Esophagus (tissue), 2 donors: ENCODE measurements around the gene PILRA. TPM values are rescaled to one million over a fixed set of nuclear protein-coding genes. Genes with fewer than 3 reads are reported as not detected.
"Not testable (repeated sequence)": the region's sequence is repeated elsewhere in the genome, so short reads cannot be mapped to it uniquely, and the experiment has no call there.

Experiments
- H3K27ac ChIP-seq, 2 donors: one replicate each; pipeline ENCODE4 v1.5.1; 2013; ENCODE audit warnings: low read depth in 2 of 2, mild to moderate bottlenecking in 2 of 2, inconsistent platforms in 1 of 2, low read length in 1 of 2, moderate library complexity in 1 of 2
- H3K27me3 ChIP-seq, 2 donors: one replicate each; pipeline ENCODE4 v1.6.1; 2013; ENCODE audit warnings: low read length in 2 of 2, control low read depth in 1 of 2, mild to moderate bottlenecking in 1 of 2; ENCODE audit not compliant: insufficient read depth in 2 of 2, control insufficient read depth in 1 of 2
- H3K36me3 ChIP-seq, 2 donors: one replicate each; pipeline ENCODE4 v1.6.1; 2013; ENCODE audit warnings: low read length in 1 of 2; ENCODE audit not compliant: control insufficient read depth in 2 of 2, insufficient read depth in 2 of 2
- H3K4me1 ChIP-seq, 2 donors: one replicate each; pipeline ENCODE4 v1.6.1; 2013; ENCODE audit warnings: low read length in 1 of 2; ENCODE audit not compliant: control insufficient read depth in 2 of 2, insufficient read depth in 2 of 2
- H3K4me3 ChIP-seq, 2 donors: one replicate each; pipeline ENCODE4 v1.5.1; 2013; ENCODE audit warnings: low read length in 2 of 2, mild to moderate bottlenecking in 2 of 2, low read depth in 1 of 2, moderate library complexity in 1 of 2
- H3K9me3 ChIP-seq, 2 donors: one replicate each; pipeline ENCODE4 v1.6.1; 2013; ENCODE audit warnings: mild to moderate bottlenecking in 2 of 2, low read depth in 1 of 2, low read length in 1 of 2, moderate library complexity in 1 of 2; ENCODE audit not compliant: control insufficient read depth in 2 of 2, insufficient read depth in 1 of 2
- WGBS, 2 donors: extraction: QIAGEN DNeasy Blood & Tissue Kit; methylation state at CpG; one replicate each; pipeline ENCODE4 v1.1.7; 2013; 5-methylcytosine and 5-hydroxymethylcytosine counted together
- polyA plus RNA-seq, 2 donors: library from polyadenylated mRNA; stranded (reverse); fragments of 200-250 nt; gene quantifications; one replicate each; pipeline ENCODE4 v1.2.3, GENCODE V29; 2013
- donor health status: healthy with polysubstance abuse.
- donor health status: Bipolar disorder and iron deficiency.

Gene PILRA
- polyA plus RNA-seq, result 1 to 10 TPM in 1 of 2 donors, under 1 TPM in 1; 0.85 to 1.7 TPM

- Histone ChIP-seq H3K27ac (peak within 1 kb of the TSS in 1 of 2 donors; percentile 15), H3K9me3 (no peaks in the 10 kb centered on the region), H3K36me3 (no peaks in the 10 kb centered on the region), H3K4me1 (no peaks in the 10 kb centered on the region), H3K27me3 (no peaks in the 10 kb centered on the region), H3K4me3 (no peak within 1 kb of the TSS)
- whole genome bisulfite sequencing, 2 donors, result 42 to 52% methylated on average over 9 to 12 of the region's 12 CpGs
Observed at GRCh38 chr7:100373261-100373831, at the start of gene PILRA. PILRA (plus strand) TSS chr7:100373487; CDS start chr7:100373657, 170 bp downstream.

GRCh38 chr7:100324194-100324593, 49.1 kb upstream of the PILRA start:
- not testable (repeated sequence) for H3K4me1 ChIP-seq, H3K36me3 ChIP-seq, H3K4me3 ChIP-seq, H3K27me3 ChIP-seq, H3K27ac ChIP-seq, H3K9me3 ChIP-seq
- 88 to 92% methylated on average over 11 to 13 of the region's 13 CpGs for WGBS, 2 donors

- not testable (repeated sequence) for H3K9me3 ChIP-seq, H3K27me3 ChIP-seq, H3K4me3 ChIP-seq, H3K36me3 ChIP-seq, H3K4me1 ChIP-seq, H3K27ac ChIP-seq
- WGBS, 2 donors, result 91 to 94% methylated on average over 9 of the region's 9 CpGs
Observed at GRCh38 chr7:100325671-100326070, 47.6 kb upstream of the PILRA start.

- WGBS, 2 donors, result 92 to 93% methylated on average over 10 of the region's 11 CpGs
- not testable (repeated sequence) for H3K9me3 ChIP-seq, H3K4me1 ChIP-seq, H3K27me3 ChIP-seq, H3K36me3 ChIP-seq, H3K4me3 ChIP-seq, H3K27ac ChIP-seq
Observed at GRCh38 chr7:100326914-100327313, 46.4 kb upstream of the PILRA start.

- H3K9me3 ChIP-seq, H3K36me3 ChIP-seq, H3K4me1 ChIP-seq, H3K27me3 ChIP-seq: not testable (repeated sequence)
- peak overlapping the region; percentile 99 for H3K27ac ChIP-seq
- H3K4me3 ChIP-seq, result peak overlapping the region; percentile 83 to 95
- WGBS, 2 donors, result 0% methylated on average over 63 to 82 of the region's 85 CpGs
Observed at GRCh38 chr7:100335566-100336466, 37.5 kb upstream of the PILRA start.

GRCh38 chr7:100338083-100338696, 35.1 kb upstream of the PILRA start:
- H3K4me3 ChIP-seq, H3K9me3 ChIP-seq, H3K36me3 ChIP-seq, H3K27ac ChIP-seq, H3K27me3 ChIP-seq, H3K4me1 ChIP-seq: not testable (repeated sequence)
- 52 to 61% methylated on average over 15 of the region's 15 CpGs for WGBS, 2 donors

GRCh38 chr7:100341286-100341685, 32.0 kb upstream of the PILRA start:
- not testable (repeated sequence) for H3K27me3 ChIP-seq, H3K9me3 ChIP-seq, H3K36me3 ChIP-seq, H3K4me3 ChIP-seq, H3K4me1 ChIP-seq
- 54% methylated on average over 6 of the region's 6 CpGs for WGBS, 2 donors
- peak overlapping the region in 1 of 2 donors; percentile 22 for H3K27ac ChIP-seq

- Histone ChIP-seq H3K9me3 (no peaks in the 10 kb centered on the region), H3K36me3 (peaks cover 3 to 19% of the 10 kb centered on the region in 2 donors), H3K27me3 (no peaks in the 10 kb centered on the region), H3K27ac (peak overlapping the region in 1 of 2 donors; percentile 4), H3K4me3 (no peak overlapping the region), H3K4me1 (no peaks in the 10 kb centered on the region)
- 60 to 72% methylated on average over 6 of the region's 6 CpGs for WGBS, 2 donors
Observed at GRCh38 chr7:100342765-100343164, 30.5 kb upstream of the PILRA start.

GRCh38 chr7:100344124-100344559, 29.1 kb upstream of the PILRA start:
- peaks cover 3 to 20% of the 10 kb centered on the region in 2 donors for H3K36me3 ChIP-seq
- H3K4me1 ChIP-seq, H3K27ac ChIP-seq, H3K9me3 ChIP-seq, H3K4me3 ChIP-seq, H3K27me3 ChIP-seq: not testable (repeated sequence)
- 82 to 90% methylated on average over 3 of the region's 4 CpGs for WGBS, 2 donors
